ENCODE data around the gene EDRF1.

DNA sequence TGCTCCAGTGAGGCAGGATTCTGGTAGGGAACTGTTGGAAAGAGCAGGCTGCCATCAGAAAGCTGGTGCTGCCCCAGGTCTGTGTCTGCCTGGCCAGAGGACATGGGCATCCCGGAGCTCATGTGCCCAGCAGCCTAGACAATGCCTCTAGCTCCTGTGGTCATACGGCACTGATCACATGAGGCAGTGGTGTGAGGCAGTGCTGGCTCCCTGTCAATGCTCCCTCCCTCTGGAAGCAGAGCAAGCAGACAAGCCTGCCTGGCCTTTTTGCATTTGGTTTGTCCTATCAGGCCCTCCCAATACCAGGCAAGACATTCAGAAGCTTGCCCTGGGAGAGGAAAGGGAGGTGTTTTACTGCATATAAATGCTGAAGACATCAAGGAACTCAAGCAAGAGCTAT lies 75.6 kb downstream of the EDRF1 start:
- TF ChIP-seq POLR2A (IDR thresholded peaks at IDR 0.05; ENCODE audit: low read depth) (no peak), POLR2AphosphoS5 (IDR thresholded peaks at IDR 0.05) (no peak)

Data from esophagus muscularis mucosa (tissue), 2 donors.